ENCODE data around the gene RNLS.
"Not testable (repeated sequence)": the region's sequence is repeated elsewhere in the genome, so short reads cannot be mapped to it uniquely, and the experiment has no call there.

The RNLS gene

GRCh38 chr10:88343761-88344484 is 239.2 kb downstream of the RNLS start:
- DNase-seq (ENCODE audit: low spot score) = no peak

DNA sequence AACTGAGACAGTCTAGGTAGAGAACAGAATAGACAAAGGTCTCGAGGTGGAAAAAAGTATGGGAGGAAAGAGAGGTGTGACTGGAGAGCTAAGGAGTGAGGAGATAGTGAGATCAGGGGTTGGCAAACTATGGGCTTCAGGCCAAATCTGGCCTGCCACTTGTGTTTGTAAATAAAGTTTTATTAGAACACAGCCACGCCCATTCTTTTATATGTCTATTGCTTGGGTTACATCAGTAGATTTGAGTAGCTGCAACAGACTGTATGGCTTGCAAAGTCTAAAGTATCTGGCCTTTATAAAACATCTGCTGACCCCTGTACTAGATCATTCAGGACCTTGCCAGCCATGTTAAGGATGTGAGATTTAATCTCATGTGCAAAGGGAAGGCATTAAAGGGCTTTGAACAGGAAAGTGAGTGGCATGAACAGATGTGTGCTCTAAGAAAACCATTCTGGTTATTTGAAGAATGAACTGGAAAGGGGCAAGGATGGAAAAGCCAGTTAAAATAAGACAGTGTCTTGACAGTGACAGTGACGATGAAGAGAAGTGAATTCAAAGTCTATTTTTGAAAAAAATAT is 240.3 kb downstream of the RNLS start:
- DNase-seq (ENCODE audit: low spot score) = no peak

DNA sequence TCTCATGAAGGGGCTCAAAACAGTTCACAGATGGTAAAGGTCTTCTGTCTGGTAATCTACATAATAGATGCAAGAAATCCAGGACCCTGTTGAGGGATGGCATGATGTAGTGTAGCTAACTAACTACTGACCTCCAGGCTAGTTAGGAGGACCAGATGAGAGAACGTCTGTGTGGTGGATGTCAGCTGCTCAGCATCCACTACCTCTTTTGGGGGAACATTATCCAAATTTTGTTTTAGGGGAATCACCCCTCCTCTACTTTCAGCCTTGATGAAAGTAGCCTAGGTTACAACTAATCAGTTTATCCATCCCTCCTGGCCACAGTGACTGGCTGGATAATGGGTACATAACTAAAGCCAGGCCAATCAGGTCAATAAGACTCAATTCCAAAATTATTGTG is 246.0 kb downstream of the RNLS start:
- no peak for DNase-seq (ENCODE audit: low spot score)

- DNase-seq (ENCODE audit: low spot score) = no peak
These were observed 246.8 kb downstream of the RNLS start for GRCh38 chr10:88336334-88336733.

GRCh38 chr10:88333248-88333630 is 249.9 kb downstream of the RNLS start:
- no peak for DNase-seq (ENCODE audit: low spot score)

DNA sequence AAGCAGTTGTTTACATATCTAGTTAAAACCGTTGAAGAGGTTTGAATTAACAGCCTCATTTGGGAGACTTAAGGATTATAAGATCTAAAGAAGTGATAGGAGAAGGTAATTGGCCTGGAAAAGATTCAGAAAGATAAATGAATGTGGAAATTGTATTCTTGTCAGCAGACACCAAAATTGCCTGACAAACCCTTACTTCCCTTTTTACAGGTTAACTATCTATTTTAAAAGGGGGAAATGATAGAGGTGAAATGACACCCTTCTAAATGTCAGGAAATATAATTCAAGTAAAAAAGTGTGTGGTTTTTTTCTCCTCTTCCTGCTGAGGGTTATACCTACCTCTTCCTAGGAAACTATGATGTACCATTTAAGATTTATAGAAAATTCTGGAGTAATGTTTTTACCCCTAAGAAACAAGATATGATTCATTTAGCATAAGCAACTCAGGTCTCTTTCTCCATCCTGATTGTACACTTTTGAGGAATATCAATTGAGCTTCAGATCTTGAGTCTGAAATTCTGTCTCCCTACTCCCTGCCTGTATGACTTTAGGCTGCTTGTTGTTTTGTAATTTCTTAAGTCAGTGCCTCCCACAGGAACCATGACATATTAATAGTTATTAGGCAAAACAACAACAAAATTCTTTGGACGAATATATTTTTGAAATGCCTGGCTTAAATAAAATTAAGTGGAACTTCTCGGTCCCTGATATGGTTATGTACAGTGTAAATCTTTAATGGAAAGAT is 250.4 kb downstream of the RNLS start:
- DNase-seq (ENCODE audit: low spot score) = no peak

DNA sequence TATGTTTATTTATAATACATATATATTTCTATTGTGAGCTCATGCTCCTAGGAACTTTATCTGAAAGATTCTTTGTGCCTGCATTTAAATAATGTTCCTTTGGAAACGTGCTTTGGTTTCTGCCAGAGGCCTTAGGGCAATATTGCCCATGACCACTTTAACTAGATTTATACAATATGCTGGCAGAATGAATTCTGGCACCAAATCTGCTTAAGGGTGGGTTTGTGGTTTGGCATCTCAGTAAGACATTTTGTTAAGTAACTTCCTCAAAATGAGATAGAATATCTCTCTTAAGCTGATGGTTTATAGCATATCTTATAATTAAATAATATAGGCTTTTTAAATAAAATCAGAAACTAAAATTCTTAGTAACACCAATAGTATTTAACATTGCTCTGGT is 252.9 kb downstream of the RNLS start:
- DNase-seq (ENCODE audit: low spot score) = no peak

GRCh38 chr10:88322324-88323063 is 260.6 kb downstream of the RNLS start:
- no peak for DNase-seq (ENCODE audit: low spot score)

DNA sequence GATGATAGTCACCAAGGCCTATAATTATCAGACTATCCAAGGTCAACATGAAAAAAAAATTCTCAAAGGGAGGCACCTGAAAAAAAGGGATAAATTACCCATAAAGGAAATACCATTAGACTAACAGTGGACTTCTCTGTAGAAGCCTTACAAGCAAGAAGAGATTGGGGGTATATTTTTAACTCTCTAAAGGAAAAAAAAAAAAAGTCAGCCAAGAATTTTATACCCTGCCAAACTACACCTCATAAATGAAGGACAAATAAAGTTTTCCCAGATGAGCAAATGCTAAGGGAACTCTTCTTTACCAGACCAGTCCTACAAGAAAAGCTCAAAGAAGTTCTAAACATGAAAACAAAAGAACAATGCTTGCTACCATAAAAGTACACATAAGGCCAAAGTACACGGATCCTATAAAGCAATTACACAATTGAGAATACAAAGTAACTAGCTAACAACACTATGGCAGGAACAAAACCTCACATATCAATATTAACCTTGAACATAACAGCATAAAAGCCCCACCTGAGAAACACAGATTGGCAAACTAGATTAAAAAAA is 263.1 kb downstream of the RNLS start:
- DNase-seq (ENCODE audit: low spot score) = no peak

DNA sequence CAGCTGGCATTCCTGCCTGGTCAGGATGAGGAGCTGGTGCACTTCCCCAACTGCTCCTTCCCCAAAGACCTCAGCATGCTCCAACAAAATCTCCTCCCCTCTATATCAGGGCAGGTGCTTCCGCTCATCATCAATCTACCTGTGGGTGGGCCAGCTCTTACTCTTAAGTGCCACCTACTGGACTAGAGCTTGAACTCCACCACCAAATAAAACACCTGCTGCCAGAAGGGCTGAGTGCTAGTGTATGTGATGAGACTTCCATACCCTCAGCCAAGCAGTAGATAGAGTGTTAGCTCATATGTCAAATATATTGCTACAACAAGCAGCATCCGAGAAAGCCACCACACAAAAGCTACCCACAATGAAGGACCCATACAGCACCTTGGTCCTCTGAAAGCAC is 264.3 kb downstream of the RNLS start:
- no peak for DNase-seq (ENCODE audit: low spot score)

- no peak for DNase-seq (ENCODE audit: low spot score)
These were observed 266.0 kb downstream of the RNLS start for GRCh38 chr10:88317099-88317498.

GRCh38 chr10:88316292-88316861 is 266.7 kb downstream of the RNLS start:
- no peak for DNase-seq (ENCODE audit: low spot score)

GRCh38 chr10:88315755-88316154 is 267.4 kb downstream of the RNLS start:
- no peak for DNase-seq (ENCODE audit: low spot score)

DNA sequence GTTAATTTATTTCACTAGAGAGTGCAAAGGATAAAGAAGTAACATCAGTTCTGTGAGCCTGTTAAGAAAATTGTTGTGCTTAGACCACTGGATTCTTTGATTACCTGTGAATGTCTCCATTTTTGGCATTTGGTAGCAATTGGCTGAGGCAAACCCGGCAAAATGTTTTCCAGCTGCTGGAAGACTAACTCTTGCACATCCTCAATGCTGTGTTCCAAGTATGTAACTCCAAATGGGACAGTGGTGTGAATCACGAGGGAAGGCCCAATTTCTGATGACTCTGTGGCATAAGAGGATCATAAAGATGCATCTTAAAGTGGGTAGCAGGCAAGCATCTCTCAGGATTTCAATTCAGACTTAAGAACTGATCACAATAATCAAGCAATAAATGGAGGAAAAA is 268.8 kb downstream of the RNLS start:
- DNase-seq (ENCODE audit: low spot score) = no peak

- DNase-seq (ENCODE audit: low spot score) = no peak
These were observed 269.2 kb downstream of the RNLS start for GRCh38 chr10:88313878-88314277.

DNA sequence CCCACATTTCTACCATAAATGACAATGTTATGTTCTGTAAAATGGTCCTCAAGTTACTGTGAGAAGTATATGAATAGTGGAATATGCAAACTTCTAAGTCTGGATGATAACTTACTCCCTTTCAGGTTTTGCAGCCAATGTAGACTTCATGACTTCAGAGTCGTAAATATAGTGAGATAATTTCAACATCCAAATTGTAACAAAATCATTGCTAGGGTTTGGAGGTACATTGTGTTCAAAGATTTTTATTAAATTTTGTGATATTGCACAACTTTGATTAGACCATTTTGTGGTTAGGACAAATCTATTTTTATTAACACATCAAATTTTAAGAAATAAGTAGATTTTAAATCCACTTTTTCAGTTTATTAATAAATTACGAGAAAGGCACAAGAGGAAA is 270.3 kb downstream of the RNLS start:
- DNase-seq (ENCODE audit: low spot score) = no peak

DNA sequence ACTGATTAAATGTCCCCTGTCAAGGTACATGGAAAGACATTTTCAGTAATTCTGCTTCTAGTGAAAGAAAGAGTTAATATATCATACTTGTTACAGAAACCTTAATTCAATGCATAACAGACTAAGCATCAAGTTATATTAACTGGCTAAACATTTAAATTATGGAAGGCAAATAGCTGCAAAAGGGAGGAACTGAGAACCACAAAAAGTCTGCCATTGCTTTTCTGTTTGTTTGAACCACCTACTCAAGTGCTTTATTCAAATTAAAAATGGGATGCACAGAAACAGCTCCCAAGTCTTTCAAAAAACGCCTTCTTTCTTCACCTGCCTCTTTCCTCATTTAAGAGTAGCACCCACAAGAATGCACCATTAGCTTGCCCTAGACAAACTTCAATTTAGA is 271.9 kb downstream of the RNLS start:
- DNase-seq (ENCODE audit: low spot score) = no peak

- DNase-seq (ENCODE audit: low spot score) = no peak
These were observed 273.8 kb downstream of the RNLS start for GRCh38 chr10:88309365-88309764.

DNA sequence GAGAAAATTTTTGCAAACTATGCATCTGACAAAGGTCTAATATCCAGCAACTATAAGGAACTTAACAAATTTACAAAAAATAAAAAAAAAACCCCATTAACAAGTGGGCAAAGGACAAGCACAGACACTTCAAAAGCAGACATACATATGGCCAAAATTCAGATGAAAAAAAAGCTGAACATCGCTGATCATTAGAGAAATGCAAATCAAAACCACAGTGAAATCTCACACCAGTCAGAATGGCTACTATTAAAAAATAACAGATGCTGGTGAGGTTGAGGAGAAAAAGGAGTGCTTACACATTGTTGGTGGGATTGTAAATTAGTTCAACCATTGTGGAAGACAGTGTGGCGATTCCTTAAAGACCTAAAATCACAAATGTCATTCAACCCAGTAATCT is 274.8 kb downstream of the RNLS start:
- DNase-seq (ENCODE audit: low spot score) = not testable (repeated sequence)

- no peak for DNase-seq (ENCODE audit: low spot score)
These were observed 283.3 kb downstream of the RNLS start for GRCh38 chr10:88299787-88300186.

DNA sequence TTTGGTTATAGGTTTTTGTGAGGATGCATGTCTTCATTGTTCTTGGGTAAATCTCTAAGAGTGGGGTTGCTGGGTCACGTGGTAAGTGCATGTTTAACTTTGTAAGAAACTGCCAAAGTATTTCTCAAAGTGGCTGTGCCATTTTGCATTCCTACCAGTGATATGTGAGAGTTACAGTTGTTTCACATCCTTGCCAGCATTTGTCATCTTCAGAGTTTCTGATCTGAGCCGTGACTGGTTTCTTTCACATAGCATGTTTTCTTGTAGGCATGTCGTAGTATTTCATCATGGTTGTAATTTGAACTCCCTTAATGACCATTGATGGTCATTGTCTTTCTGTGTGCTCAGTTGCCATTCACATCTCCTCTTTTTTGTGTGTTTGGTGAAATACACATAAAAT is 286.0 kb downstream of the RNLS start:
- DNase-seq (ENCODE audit: low spot score) = no peak

- no peak for DNase-seq (ENCODE audit: low spot score)
These were observed 289.4 kb downstream of the RNLS start for GRCh38 chr10:88293651-88294230.
